Activated CD4-positive, alpha-beta memory T cell treated with anti-CD3 and anti-CD28 coated beads for 36 hours (primary cell): ENCODE measurements around the gene PCNT. TPM values are rescaled to one million over a fixed set of nuclear protein-coding genes. Genes with fewer than 3 reads are reported as not detected.
"Not testable (repeated sequence)": the region's sequence is repeated elsewhere in the genome, so short reads cannot be mapped to it uniquely, and the experiment has no call there.

Source experiments
- CTCF ChIA-PET: fragments of 350-600 bp; sonication (Branson Sonifier 250); formaldehyde crosslinking; loops from one replicate; lab custom pipeline; 2021; ENCODE audit warnings: antibody characterized with exemption, inconsistent platforms; lab: Charles Lee
- POLR2A ChIA-PET: fragments of 350-600 bp; sonication (Branson Sonifier 250); formaldehyde crosslinking; loops from one replicate; lab custom pipeline; 2021; ENCODE audit warnings: antibody characterized with exemption; lab: Charles Lee
- DNase-seq: peaks from one replicate; pipeline ENCODE4 v3.0.0-alpha.2; 2020
- H3K27ac Mint-ChIP-seq: one replicate; pipeline ENCODE4 v1.8.0; 2021; ENCODE audit warnings: mixed read lengths
- H3K27me3 Mint-ChIP-seq: one replicate; pipeline ENCODE4 v1.8.0; 2021; ENCODE audit warnings: mixed read lengths
- H3K36me3 Mint-ChIP-seq: one replicate; pipeline ENCODE4 v1.8.0; 2021; ENCODE audit warnings: mixed read lengths
- H3K4me1 Mint-ChIP-seq: one replicate; pipeline ENCODE4 v1.8.0; 2021; ENCODE audit warnings: low read depth, mixed read lengths
- H3K4me3 Mint-ChIP-seq: one replicate; pipeline ENCODE4 v1.8.0; 2021; ENCODE audit warnings: mild to moderate bottlenecking, mixed read lengths
- H3K9me3 Mint-ChIP-seq: one replicate; pipeline ENCODE4 v1.8.0; 2021; ENCODE audit warnings: mixed read lengths
- intact Hi-C: fragments of 100-400 bp; cut with micrococcal nuclease; formaldehyde crosslinking; loops from one replicate; pipeline ENCODE4 v1.15.1; 2023
- total RNA-seq, 2 experiments: library from RNA; stranded (reverse); gene quantifications; one replicate each; pipeline ENCODE4 v1.2.3, GENCODE V29; 2021

Gene PCNT
- total RNA-seq, 2 experiments from 2014 or later: 48.5 to 50.6 TPM

DNA sequence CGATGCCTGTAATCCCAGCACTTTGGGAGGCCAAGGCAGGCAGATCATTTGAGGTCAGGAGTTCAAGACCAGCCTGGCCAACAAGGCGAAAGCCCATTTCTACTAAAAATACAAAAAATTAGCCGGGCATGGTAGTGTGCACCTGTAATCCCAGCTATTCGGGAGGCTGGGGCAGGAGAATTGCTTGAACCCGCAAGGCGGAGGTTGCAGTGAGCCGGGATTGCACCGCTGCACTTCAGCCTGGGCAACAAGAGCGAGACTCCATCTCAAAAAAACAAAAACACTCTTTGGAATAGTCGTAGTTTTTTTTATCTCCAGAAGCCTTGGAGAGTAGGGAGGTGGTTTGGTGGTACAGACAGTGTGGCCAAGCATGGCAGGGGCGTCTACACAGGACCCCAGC is 109.2 kb downstream of the PCNT start:
- CTCF ChIA-PET, POLR2A ChIA-PET, H3K9me3 Mint-ChIP-seq, DNase-seq, H3K4me3 Mint-ChIP-seq, H3K4me1 Mint-ChIP-seq, H3K27me3 Mint-ChIP-seq, H3K27ac Mint-ChIP-seq, intact Hi-C loops: not testable (repeated sequence)
- peaks cover 37% of the 10 kb centered on the region for H3K36me3 Mint-ChIP-seq

DNA sequence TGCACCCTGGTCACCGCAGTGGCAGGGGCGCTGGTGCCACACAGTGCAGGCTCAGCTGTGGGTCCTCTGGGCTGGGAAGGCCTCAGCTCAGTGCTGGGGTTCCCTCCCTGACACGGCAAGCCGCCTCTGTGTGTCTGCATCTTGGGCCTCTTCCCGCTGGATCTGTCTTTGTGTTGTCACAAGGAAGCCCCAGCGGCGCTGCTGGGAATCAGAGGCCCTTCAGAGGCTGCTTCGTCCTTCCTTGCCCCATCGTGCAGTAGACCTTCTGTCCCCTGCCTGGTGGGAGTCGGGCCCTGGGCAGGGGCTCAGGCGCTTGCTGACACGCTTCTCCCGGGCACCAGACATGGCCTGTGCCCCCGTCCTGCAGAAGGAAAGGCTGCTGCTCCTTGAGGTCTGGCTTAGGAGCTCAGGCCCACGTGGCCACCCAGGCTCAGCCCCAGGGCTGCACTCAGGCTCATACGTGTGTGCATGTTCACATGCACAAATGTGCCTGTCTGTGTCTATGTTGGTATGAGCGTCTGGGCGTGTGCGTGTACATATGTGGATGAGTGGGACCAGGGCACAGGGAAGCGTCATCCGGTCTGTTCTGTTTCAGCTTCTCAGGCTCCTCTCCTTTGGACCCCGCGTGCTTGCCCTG is 110.5 kb downstream of the PCNT start:
- POLR2A ChIA-PET: no interaction called here
- intact Hi-C loops: no loop called here
- H3K4me3 Mint-ChIP-seq: no peak overlapping the region
- no peaks in the 10 kb centered on the region for H3K4me1 Mint-ChIP-seq
- peaks cover 40% of the 10 kb centered on the region for H3K36me3 Mint-ChIP-seq
- no peak for DNase-seq
- no peak overlapping the region for H3K27ac Mint-ChIP-seq
- H3K9me3 Mint-ChIP-seq: no peaks in the 10 kb centered on the region
- H3K27me3 Mint-ChIP-seq: no peaks in the 10 kb centered on the region
- CTCF ChIA-PET: no interaction called here

DNA sequence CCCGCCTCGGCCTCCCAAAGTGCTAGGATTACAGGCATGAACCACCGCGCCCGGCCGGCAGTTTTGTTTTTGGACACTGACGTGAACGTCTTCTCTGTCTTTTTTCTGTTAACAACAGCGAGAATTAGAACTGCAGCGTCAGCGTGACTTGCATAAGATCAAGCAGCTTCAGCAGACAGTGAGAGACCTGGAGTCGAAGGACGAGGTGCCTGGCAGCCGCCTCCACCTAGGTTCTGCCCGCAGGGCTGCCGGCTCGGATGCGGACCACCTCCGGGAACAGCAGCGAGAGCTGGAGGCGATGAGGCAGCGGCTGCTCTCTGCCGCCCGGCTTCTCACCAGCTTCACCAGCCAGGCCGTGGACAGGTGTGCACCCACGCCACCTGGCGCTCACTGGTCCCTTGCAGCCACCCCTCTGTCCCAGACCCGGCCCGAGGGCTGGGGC is 111.9 kb downstream of the PCNT start:
- Mint-ChIP-seq H3K4me3 (no peak overlapping the region), H3K4me1 (no peaks in the 10 kb centered on the region), H3K27ac (no peak overlapping the region), H3K27me3 (no peaks in the 10 kb centered on the region), H3K9me3 (no peaks in the 10 kb centered on the region), H3K36me3 (peaks cover 46% of the 10 kb centered on the region)
- intact Hi-C loops: no loop called here
- POLR2A ChIA-PET: no interaction called here
- no peak for DNase-seq
- CTCF ChIA-PET: no interaction called here

DNA sequence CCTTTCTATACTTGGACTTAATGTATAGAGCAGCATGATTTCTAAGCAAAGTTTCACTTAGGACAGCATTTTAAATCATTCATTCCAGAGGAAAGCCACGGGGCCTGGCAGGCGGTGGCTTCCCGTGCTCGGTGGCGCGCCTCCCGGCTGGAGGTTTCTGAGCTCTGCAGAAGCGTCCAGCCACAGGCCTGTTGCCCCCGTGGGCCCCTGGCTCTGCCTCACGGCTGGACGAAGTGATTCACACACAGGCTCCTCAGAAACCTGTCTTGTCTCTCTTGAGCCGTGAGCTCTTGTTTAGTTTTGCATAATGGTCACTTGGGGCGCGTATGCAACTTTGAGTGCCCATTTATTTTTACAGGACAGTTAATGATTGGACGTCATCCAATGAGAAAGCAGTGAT is 112.7 kb downstream of the PCNT start:
- no peaks in the 10 kb centered on the region for H3K4me1 Mint-ChIP-seq
- intact Hi-C loops: no loop called here
- no peaks in the 10 kb centered on the region for H3K27me3 Mint-ChIP-seq
- ChIA-PET POLR2A (no interaction called here), CTCF (no interaction called here)
- H3K4me3 Mint-ChIP-seq: no peak overlapping the region
- no peak overlapping the region for H3K27ac Mint-ChIP-seq
- peaks cover 45% of the 10 kb centered on the region for H3K36me3 Mint-ChIP-seq
- no peak for DNase-seq
- no peaks in the 10 kb centered on the region for H3K9me3 Mint-ChIP-seq

DNA sequence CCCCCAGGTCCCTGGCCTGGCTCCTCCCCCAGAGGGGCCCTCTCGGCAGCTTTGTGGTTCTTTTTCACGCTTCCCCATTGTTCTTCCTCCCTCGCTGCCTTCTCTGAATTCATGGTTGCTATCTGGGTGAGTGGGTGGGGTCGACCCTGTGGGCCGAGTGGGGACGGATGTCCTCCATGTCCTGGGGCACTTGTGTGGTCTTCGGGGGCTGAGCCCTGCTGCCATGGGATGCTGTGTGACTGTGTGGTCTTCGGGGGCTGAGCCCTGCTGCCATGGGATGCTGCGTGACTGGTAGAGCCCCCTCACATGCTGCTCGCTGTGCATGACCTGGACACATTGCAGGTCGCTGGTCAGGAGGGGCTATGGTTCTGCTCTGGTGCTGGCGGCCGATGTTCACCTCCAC is 113.1 kb downstream of the PCNT start:
- DNase-seq: no peak
- Mint-ChIP-seq H3K27ac (no peak overlapping the region), H3K4me3 (no peak overlapping the region), H3K9me3 (no peaks in the 10 kb centered on the region), H3K27me3 (no peaks in the 10 kb centered on the region), H3K36me3 (peaks cover 41% of the 10 kb centered on the region), H3K4me1 (no peaks in the 10 kb centered on the region)
- ChIA-PET POLR2A (no interaction called here), CTCF (no interaction called here)
- intact Hi-C loops: no loop called here

DNA sequence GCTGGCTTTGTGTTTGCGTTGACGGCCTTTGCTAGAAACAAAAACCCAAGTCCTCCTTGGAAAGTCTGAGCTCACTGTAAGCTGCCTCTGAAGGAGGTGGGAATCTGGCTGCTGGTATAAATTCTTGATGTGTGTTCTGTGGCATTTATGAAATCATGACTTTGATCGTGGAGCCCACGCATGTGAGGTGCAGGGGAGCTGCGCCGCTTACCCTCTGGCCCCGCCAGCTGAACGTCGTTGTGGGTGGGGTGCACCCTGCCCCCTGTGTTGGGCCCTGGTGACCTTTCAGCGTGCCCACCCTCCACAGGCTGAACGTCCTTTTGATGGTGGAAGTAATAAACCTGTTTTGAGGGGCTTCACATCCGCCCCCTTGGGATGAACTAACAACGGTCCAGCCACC is 113.6 kb downstream of the PCNT start:
- Mint-ChIP-seq H3K27ac (no peak overlapping the region), H3K4me3 (no peak overlapping the region), H3K9me3 (no peaks in the 10 kb centered on the region), H3K4me1 (no peaks in the 10 kb centered on the region), H3K36me3 (peaks cover 40% of the 10 kb centered on the region), H3K27me3 (no peaks in the 10 kb centered on the region)
- CTCF ChIA-PET: no interaction called here
- POLR2A ChIA-PET: no interaction called here
- intact Hi-C loops: no loop called here
- no peak for DNase-seq

DNA sequence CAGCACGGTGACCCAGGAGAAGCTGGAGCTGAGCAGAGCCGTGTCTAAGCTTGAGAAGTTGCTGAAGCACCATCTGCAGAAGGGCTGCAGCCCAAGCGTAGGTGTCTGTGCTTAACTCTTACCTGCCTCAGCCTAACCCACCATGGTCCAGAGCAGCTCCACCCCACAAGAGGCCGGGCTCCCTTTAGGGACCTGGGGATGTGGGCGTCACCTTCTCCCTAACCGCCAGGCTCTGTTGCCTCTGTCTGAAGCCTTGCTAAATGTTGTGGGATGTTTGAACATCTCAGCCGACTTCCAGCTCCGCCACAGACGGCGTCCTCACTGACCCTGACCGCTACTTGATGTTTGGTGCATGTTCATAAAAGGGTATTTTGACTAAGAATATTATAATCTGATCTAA is 114.3 kb downstream of the PCNT start:
- CTCF ChIA-PET: no interaction called here
- H3K9me3 Mint-ChIP-seq: no peaks in the 10 kb centered on the region
- no peak for DNase-seq
- intact Hi-C loops: no loop called here
- peaks cover 44% of the 10 kb centered on the region for H3K36me3 Mint-ChIP-seq
- H3K4me1 Mint-ChIP-seq: no peaks in the 10 kb centered on the region
- no peak overlapping the region for H3K4me3 Mint-ChIP-seq
- POLR2A ChIA-PET: no interaction called here
- H3K27me3 Mint-ChIP-seq: no peaks in the 10 kb centered on the region
- no peak overlapping the region for H3K27ac Mint-ChIP-seq

DNA sequence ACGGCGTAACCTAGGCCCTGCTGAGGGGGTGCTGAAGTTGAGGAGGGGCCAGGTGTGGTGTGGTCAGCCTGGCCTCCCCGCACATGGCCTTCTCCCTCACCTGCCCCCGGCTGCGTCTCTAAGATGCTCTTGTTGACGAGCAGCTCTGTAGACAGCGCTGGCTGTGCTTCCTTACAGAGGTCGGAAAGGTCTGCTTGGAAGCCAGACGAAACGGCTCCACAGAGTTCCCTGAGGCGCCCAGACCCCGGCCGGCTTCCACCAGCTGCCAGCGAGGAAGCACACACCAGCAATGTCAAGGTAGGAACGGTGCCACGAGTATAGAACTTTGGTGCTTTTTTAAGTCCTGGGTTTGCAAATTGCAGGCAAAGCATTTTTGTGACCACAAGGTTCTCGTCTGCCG is 116.0 kb downstream of the PCNT start:
- Mint-ChIP-seq H3K9me3 (no peaks in the 10 kb centered on the region), H3K27me3 (no peaks in the 10 kb centered on the region), H3K4me1 (no peaks in the 10 kb centered on the region), H3K4me3 (no peak overlapping the region), H3K36me3 (peaks cover 42% of the 10 kb centered on the region), H3K27ac (no peak overlapping the region)
- POLR2A ChIA-PET: no interaction called here
- CTCF ChIA-PET: no interaction called here
- intact Hi-C loops: no loop called here
- DNase-seq: no peak

DNA sequence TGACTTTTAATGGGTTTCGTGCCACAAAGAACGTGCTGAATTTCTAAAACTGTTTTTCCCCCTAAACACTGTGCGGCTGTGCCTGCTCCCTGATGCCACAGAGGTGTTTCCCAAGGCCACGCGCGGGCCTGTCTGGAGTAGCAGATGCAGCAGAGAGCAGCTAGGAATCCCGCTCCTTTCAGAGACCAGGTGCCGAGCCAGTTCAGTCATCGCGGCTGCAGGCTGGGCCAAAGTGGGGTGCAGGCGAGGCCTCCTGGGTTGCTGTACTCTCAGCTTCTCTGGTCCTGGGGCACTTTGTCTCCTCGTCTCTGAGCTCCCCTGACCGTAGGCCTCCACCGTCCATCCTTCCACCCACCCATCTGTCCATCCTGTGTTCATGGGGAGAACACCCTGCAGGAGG is 117.4 kb downstream of the PCNT start:
- intact Hi-C loops: no loop called here
- CTCF ChIA-PET: no interaction called here
- H3K27ac Mint-ChIP-seq: no peak overlapping the region
- DNase-seq: no peak
- no peaks in the 10 kb centered on the region for H3K4me1 Mint-ChIP-seq
- H3K4me3 Mint-ChIP-seq: no peak overlapping the region
- H3K27me3 Mint-ChIP-seq: no peaks in the 10 kb centered on the region
- POLR2A ChIA-PET: no interaction called here
- H3K9me3 Mint-ChIP-seq: no peaks in the 10 kb centered on the region
- peaks cover 48% of the 10 kb centered on the region for H3K36me3 Mint-ChIP-seq

DNA sequence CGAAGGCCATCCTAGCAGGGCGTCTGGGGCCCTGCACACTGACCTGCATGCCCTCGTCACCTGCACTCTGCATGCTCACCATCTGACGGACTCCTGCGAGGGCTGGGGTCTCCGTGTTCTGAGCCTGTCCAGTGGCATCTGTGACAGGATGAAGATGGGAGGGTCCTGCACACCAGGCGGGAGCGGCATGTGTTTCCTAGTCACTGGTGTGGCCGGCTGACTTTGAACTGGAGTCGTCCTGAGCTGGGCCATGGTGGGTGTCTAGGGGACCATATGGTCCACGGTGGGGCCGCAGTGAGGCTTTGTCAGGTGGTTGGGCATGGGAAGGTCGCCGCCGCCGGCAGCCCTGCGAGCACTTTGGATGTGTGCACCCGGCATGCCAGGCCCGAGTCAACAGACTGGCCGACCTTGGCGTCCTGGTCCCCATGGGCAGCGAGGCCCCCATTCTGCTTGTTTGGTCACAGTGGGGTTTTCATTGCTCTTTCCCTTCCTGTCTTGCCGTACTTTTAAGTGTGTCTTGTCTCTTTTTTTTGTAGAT is 118.1 kb downstream of the PCNT start:
- intact Hi-C loops: no loop called here
- CTCF ChIA-PET: no interaction called here
- POLR2A ChIA-PET: no interaction called here
- Mint-ChIP-seq H3K27ac (no peak overlapping the region), H3K4me1 (no peaks in the 10 kb centered on the region), H3K27me3 (no peaks in the 10 kb centered on the region), H3K36me3 (peaks cover 47% of the 10 kb centered on the region), H3K4me3 (no peak overlapping the region), H3K9me3 (no peaks in the 10 kb centered on the region)
- no peak for DNase-seq

DNA sequence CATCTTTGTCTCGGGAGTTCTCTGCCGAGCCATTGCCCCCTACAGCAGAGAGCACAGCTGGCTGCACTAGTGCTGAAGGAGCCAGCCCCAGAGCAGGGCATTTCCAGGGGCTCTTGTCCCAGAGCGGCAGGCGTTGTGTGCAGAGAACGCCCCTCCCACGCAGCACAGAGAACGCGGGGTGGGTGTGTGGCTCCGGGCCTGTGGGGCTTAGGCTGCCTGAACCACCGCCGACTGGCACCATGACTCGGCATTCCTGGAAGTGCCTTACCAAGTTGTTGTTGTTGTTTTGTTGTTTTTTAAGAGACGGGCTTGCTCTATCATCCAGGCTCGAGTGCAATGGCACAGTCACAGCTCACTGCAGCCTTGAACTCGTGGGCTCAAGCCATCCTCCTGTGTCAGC is 119.0 kb downstream of the PCNT start:
- intact Hi-C loops: no loop called here

DNA sequence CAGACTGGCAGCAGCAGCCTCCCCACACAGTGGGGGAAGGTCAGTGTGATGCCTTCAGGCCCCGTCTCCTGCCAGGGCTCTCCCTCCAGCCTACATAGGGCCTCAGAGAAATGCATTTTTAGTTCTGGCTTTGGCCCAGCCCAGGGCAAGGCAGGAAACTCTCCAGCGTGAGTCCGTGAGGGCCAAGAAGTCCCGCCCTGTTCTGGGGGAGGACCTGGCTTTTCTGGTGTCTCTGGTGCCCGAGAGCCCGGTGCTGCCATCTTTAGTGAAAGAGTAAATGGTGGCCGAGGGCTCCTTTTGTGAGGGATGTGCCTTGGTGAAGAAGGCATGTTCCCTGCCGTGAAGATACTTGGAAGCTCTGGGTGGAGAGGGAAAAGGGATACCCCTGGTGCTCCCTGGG is 120.0 kb downstream of the PCNT start:
- ChIA-PET POLR2A (no interaction called here), CTCF (no interaction called here)
- no peak overlapping the region for H3K27ac Mint-ChIP-seq
- H3K36me3 Mint-ChIP-seq: peaks cover 46% of the 10 kb centered on the region
- H3K4me3 Mint-ChIP-seq: no peak overlapping the region
- intact Hi-C loops: no loop called here
- peaks cover 8% of the 10 kb centered on the region for H3K9me3 Mint-ChIP-seq
- no peaks in the 10 kb centered on the region for H3K27me3 Mint-ChIP-seq
- no peaks in the 10 kb centered on the region for H3K4me1 Mint-ChIP-seq
- DNase-seq: no peak

More for the DNA sequence above, 119.0 kb downstream of the PCNT start:
- Mint-ChIP-seq H3K27me3 (no peaks in the 10 kb centered on the region), H3K36me3 (peaks cover 41% of the 10 kb centered on the region), H3K4me1 (no peaks in the 10 kb centered on the region), H3K27ac (no peak overlapping the region), H3K9me3 (no peaks in the 10 kb centered on the region), H3K4me3 (no peak overlapping the region)
- no peak for DNase-seq
- ChIA-PET POLR2A (no interaction called here), CTCF (no interaction called here)

DNA sequence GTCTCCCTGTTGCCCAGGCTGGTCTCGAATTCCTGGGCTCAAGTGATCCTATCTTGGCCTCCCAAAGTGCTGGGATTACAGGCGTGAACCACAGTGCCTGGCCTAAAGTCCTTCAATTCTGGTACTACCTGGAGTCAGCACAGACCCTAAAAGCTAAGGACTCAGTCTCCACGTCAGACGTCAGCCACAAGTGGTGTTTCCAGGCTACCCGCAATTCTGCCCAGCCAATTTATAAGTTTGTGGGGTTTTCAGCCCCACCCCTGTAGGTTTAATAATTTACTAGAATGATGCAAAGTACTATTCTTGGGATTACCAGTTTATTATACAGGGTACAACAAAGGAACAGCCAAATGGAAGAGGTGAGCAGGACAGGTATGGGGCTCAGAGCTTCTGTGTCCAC is 124.2 kb downstream of the PCNT start:
- H3K9me3 Mint-ChIP-seq: peaks cover 14% of the 10 kb centered on the region
- H3K4me3 Mint-ChIP-seq: no peak overlapping the region
- intact Hi-C loops: no loop called here
- DNase-seq: no peak
- no peak overlapping the region for H3K27ac Mint-ChIP-seq
- H3K36me3 Mint-ChIP-seq: peaks cover 26% of the 10 kb centered on the region
- CTCF ChIA-PET: no interaction called here
- H3K27me3 Mint-ChIP-seq: no peaks in the 10 kb centered on the region
- POLR2A ChIA-PET: no interaction called here
- H3K4me1 Mint-ChIP-seq: no peaks in the 10 kb centered on the region
